Neural progenitor cell (in vitro differentiated cells): ENCODE results near the gene AQP7.

Experiments
- EZH2 ChIP-seq: fragments of 200-600 bp; sonication (generic); IDR thresholded peaks from 2 replicates; pipeline ENCODE4 v1.6.1; 2017; ENCODE audit warnings: antibody characterized with exemption, mild to moderate bottlenecking, moderate library complexity
- EZH2phosphoT487 ChIP-seq: fragments of 200-600 bp; sonication (generic); IDR thresholded peaks from 2 replicates; pipeline ENCODE4 v1.6.1; 2017; ENCODE audit warnings: antibody characterized with exemption
- TF ChIP-seq, protein P1 (sequence below): fragments of 200-600 bp; sonication (generic); IDR thresholded peaks from 2 replicates; pipeline ENCODE4 v1.5.1; 2017; ENCODE audit warnings: antibody characterized with exemption, mild to moderate bottlenecking

DNA sequence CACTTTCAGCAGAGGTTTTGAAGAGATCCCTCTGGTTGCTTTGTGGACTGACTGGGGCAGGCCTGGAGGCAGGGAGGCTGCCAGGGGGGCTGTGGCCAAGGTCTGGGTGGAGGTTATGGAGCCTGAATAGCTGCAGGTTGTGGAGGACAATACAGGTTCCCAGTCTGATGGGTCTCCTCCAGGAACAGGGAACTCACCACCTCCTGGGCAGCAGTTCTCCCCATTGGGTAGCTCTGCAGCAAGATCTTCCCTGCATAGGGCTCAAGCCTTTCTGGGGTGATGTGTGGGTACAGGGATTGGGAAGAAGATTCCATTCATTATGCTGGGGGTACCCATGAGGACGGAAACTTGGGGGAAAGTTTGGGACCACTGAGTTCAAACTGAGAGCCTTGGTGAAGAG is 38.2 kb upstream of the AQP7 start:
- TF ChIP-seq, protein P1, sequence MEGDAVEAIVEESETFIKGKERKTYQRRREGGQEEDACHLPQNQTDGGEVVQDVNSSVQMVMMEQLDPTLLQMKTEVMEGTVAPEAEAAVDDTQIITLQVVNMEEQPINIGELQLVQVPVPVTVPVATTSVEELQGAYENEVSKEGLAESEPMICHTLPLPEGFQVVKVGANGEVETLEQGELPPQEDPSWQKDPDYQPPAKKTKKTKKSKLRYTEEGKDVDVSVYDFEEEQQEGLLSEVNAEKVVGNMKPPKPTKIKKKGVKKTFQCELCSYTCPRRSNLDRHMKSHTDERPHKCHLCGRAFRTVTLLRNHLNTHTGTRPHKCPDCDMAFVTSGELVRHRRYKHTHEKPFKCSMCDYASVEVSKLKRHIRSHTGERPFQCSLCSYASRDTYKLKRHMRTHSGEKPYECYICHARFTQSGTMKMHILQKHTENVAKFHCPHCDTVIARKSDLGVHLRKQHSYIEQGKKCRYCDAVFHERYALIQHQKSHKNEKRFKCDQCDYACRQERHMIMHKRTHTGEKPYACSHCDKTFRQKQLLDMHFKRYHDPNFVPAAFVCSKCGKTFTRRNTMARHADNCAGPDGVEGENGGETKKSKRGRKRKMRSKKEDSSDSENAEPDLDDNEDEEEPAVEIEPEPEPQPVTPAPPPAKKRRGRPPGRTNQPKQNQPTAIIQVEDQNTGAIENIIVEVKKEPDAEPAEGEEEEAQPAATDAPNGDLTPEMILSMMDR: no peak
- TF ChIP-seq EZH2phosphoT487 (no peak), EZH2 (no peak)
